ENCODE results near the gene USP44.
"Not testable (repeated sequence)": the region's sequence is repeated elsewhere in the genome, so short reads cannot be mapped to it uniquely, and the experiment has no call there.

USP44 gene

DNA sequence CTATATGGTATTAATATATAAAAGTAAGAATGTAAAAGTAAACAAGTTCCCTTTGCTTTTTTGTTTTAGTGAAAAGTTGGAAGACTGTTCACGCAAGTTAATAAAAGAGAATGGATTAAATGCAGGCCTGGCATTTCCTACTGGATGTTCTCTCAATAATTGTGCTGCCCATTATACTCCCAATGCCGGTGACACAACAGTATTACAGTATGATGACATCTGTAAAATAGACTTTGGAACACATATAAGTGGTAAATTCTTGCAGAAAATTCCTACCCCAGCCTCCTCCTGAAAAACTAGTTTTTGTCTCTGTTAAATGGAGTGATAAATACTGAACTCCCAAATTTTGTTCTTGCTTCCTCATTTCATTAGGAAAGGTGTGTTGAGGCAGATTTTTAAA is 56.4 kb downstream of the USP44 start:
- H3K4me2 ChIP-seq, result no peak overlapping the region
- no peak overlapping the region for H3K27ac ChIP-seq
- H3K36me3 ChIP-seq (ENCODE audit: insufficient read depth), result peaks cover 10% of the 10 kb centered on the region
- no peaks in the 10 kb centered on the region for H4K20me1 ChIP-seq (ENCODE audit: insufficient read depth)
- TF ChIP-seq, protein P1, sequence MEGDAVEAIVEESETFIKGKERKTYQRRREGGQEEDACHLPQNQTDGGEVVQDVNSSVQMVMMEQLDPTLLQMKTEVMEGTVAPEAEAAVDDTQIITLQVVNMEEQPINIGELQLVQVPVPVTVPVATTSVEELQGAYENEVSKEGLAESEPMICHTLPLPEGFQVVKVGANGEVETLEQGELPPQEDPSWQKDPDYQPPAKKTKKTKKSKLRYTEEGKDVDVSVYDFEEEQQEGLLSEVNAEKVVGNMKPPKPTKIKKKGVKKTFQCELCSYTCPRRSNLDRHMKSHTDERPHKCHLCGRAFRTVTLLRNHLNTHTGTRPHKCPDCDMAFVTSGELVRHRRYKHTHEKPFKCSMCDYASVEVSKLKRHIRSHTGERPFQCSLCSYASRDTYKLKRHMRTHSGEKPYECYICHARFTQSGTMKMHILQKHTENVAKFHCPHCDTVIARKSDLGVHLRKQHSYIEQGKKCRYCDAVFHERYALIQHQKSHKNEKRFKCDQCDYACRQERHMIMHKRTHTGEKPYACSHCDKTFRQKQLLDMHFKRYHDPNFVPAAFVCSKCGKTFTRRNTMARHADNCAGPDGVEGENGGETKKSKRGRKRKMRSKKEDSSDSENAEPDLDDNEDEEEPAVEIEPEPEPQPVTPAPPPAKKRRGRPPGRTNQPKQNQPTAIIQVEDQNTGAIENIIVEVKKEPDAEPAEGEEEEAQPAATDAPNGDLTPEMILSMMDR (conservative IDR thresholded peaks at IDR 0.05; ENCODE audit: low read depth, low read length), result no peak
- H3K27me3 ChIP-seq (ENCODE audit: insufficient read depth, low read depth), result no peaks in the 10 kb centered on the region
- no peaks in the 10 kb centered on the region for H3K79me2 ChIP-seq (ENCODE audit: insufficient read depth, low read depth)
- no peak overlapping the region for H3K4me3 ChIP-seq (IDR thresholded peaks at IDR 0.05; ENCODE audit: insufficient read depth, low read depth, low read length)
- H3K9ac ChIP-seq, result no peak overlapping the region
- H3K4me1 ChIP-seq (ENCODE audit: low read depth, poor library complexity, severe bottlenecking), result no peaks in the 10 kb centered on the region
- no peak overlapping the region for H2AFZ ChIP-seq (ENCODE audit: low read depth)

DNA sequence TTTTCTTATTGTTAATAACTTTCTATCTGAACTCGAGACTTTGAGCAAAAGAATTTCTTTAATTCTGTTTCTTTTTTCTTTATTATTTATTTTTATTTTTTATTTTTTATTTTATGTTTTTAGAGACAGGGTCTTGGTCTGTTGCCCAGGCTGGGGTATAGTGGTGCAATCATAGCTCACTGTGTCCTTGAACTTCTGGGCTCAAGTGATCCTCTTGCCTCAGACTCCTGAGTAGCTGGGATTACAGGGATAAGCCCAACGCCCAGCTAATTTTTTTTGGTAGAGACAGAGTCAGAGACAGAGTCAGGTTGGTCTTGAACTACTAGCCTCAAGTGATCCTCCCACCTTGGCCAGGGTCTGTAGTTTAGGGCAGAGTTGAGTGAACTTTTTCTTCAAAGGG is 58.8 kb downstream of the USP44 start:
- TF ChIP-seq, protein P1 (conservative IDR thresholded peaks at IDR 0.05; ENCODE audit: low read depth, low read length), result no peak
- Histone ChIP-seq H3K27me3 (ENCODE audit: insufficient read depth, low read depth) (no peaks in the 10 kb centered on the region), H3K36me3 (ENCODE audit: insufficient read depth) (peaks cover 9% of the 10 kb centered on the region), H3K9ac (no peak overlapping the region), H2AFZ (ENCODE audit: low read depth) (no peak overlapping the region), H3K79me2 (ENCODE audit: insufficient read depth, low read depth) (no peaks in the 10 kb centered on the region), H3K4me2 (no peak overlapping the region), H4K20me1 (ENCODE audit: insufficient read depth) (no peaks in the 10 kb centered on the region), H3K4me3 (IDR thresholded peaks at IDR 0.05; ENCODE audit: insufficient read depth, low read depth, low read length) (no peak overlapping the region), H3K27ac (no peak overlapping the region), H3K4me1 (ENCODE audit: low read depth, poor library complexity, severe bottlenecking) (no peaks in the 10 kb centered on the region)

DNA sequence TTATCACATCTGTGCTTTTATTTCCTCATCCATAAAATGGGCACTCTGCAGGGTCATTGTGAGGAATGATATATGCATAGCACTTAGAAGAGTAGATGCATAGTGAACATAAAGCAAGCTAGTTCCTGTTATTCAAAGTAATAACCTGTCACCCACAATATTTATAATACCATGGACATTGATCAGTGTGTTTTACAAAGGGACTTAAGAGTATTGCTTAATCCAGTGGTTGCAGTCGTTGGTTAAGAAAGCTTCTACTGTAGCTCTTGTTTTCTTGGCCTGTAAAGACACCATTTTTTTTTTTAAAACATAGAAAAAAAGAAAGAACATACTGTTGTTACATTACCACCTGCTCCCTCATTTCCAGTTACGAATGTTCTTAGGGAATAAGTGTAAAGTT is 64.3 kb downstream of the USP44 start:
- H3K27me3 ChIP-seq (ENCODE audit: insufficient read depth, low read depth), result no peaks in the 10 kb centered on the region
- H3K36me3 ChIP-seq (ENCODE audit: insufficient read depth), result no peaks in the 10 kb centered on the region
- peaks cover 5% of the 10 kb centered on the region; the same call in 1 of the 2 replicates for H3K79me2 ChIP-seq (ENCODE audit: insufficient read depth, low read depth)

DNA sequence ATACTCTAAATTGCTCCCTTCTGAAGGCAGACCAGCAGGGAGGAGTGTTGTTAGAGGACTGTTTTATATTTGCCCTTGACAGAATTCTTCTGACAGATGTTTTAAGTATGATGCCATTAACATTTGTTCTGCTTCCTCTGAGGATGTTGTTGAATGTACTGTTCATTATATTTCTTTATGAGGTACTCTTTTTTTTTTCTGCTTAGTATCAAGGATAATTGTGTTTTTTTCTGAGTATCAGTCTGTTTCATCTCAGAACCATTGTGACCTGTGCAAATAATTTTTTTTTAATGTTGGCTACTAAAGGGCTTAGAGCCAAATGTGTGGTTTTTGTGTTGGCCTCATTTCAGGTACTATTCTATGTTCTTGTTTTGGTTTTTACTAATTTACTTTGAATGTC is 66.8 kb downstream of the USP44 start:
- H2AFZ ChIP-seq (ENCODE audit: low read depth), result no peak overlapping the region
- H3K79me2 ChIP-seq (ENCODE audit: insufficient read depth, low read depth), result peaks cover 30% of the 10 kb centered on the region
- H4K20me1 ChIP-seq (ENCODE audit: insufficient read depth), result 0 out of 2 replicates have a peak, but pooled peaks cover 5% of the 10 kb centered on the region
- H3K27ac ChIP-seq, result no peak overlapping the region
- no peaks in the 10 kb centered on the region for H3K27me3 ChIP-seq (ENCODE audit: insufficient read depth, low read depth)
- H3K9ac ChIP-seq, result no peak overlapping the region
- H3K4me3 ChIP-seq (IDR thresholded peaks at IDR 0.05; ENCODE audit: insufficient read depth, low read depth, low read length), result no peak overlapping the region
- H3K4me2 ChIP-seq, result no peak overlapping the region
- TF ChIP-seq, protein P1 (conservative IDR thresholded peaks at IDR 0.05; ENCODE audit: low read depth, low read length), result no peak
- H3K36me3 ChIP-seq (ENCODE audit: insufficient read depth), result no peaks in the 10 kb centered on the region
- peaks cover 5% of the 10 kb centered on the region for H3K4me1 ChIP-seq (ENCODE audit: low read depth, poor library complexity, severe bottlenecking)

More for the DNA sequence above, 64.3 kb downstream of the USP44 start:
- no peak overlapping the region for H3K4me2 ChIP-seq
- H2AFZ ChIP-seq (ENCODE audit: low read depth), result no peak overlapping the region
- H3K4me3 ChIP-seq (IDR thresholded peaks at IDR 0.05; ENCODE audit: insufficient read depth, low read depth, low read length), result no peak overlapping the region
- H3K9ac ChIP-seq, result no peak overlapping the region
- TF ChIP-seq, protein P1 (conservative IDR thresholded peaks at IDR 0.05; ENCODE audit: low read depth, low read length), result no peak
- no peak overlapping the region for H3K27ac ChIP-seq
- no peaks in the 10 kb centered on the region for H3K4me1 ChIP-seq (ENCODE audit: low read depth, poor library complexity, severe bottlenecking)
- H4K20me1 ChIP-seq (ENCODE audit: insufficient read depth), result 0 out of 2 replicates have a peak, but pooled peaks cover 5% of the 10 kb centered on the region

DNA sequence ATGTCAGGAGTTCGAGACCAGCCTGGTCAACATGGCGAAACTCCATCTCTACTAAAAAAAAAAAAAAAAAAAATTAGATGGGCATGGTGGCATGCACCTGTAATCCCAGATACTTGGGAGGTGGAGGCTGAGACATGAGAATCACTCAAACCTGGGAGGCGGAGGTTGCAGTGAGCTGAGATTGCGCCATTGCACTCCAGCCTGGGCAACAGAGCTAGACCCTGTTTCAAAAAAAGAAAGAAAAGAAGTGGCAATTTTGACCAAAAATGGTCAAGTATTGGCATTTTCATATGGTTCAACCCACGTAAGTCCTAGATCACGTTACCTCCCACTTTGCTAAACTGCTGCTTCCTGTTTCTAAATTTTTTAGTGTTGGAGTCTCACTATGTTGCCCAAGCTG is 68.7 kb downstream of the USP44 start:
- H4K20me1 ChIP-seq (ENCODE audit: insufficient read depth), result not testable (repeated sequence)

More for the DNA sequence above, 68.7 kb downstream of the USP44 start:
- not testable (repeated sequence) for H2AFZ ChIP-seq (ENCODE audit: low read depth); H3K27ac ChIP-seq; H3K36me3 ChIP-seq (ENCODE audit: insufficient read depth); H3K4me2 ChIP-seq; H3K4me3 ChIP-seq (IDR thresholded peaks at IDR 0.05; ENCODE audit: insufficient read depth, low read depth, low read length); H3K9ac ChIP-seq; H3K27me3 ChIP-seq (ENCODE audit: insufficient read depth, low read depth)
- H3K79me2 ChIP-seq (ENCODE audit: insufficient read depth, low read depth), result peaks cover 48% of the 10 kb centered on the region
- peaks cover 14% of the 10 kb centered on the region for H3K4me1 ChIP-seq (ENCODE audit: low read depth, poor library complexity, severe bottlenecking)
